T1000 (cell line): ENCODE data around the gene EPHB4.

Experiments
- DNase-seq: peaks from one replicate; lab custom pipeline; 2025; ENCODE audit warnings: mixed read lengths; lab: John Stamatoyannopoulos, UW

The EPHB4 gene

DNA sequence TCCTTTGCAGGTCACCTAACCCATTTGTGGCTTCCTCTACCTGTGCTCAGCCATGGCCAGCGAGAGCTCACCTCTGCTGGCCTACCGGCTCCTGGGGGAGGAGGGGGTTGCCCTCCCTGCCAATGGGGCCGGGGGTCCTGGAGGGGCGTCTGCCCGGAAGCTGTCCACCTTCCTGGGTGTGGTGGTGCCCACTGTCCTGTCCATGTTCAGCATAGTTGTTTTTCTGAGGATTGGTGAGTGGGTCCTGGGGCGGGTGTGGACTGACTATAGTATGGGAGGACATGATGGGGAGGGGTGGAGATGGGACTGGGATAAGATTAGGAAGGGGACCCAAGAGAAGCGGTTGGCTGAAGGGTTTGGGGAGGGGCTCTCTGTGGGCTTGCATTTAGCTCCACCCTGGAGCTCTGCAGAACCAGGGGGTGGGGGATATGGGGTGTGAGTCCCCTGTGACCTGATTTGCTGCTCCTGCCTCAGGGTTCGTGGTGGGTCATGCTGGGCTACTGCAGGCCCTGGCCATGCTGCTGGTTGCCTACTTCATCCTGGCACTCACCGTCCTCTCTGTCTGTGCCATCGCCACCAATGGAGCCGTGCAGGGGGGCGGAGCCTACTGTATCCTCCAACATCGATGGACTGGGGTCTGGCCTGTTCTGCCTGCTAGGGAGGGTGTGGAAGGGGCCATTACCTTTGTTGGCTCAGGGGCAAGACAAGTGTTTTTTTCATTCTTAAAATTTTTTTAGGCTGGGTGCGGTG lies 27.0 kb upstream of the EPHB4 start:
- no peak for DNase-seq

DNA sequence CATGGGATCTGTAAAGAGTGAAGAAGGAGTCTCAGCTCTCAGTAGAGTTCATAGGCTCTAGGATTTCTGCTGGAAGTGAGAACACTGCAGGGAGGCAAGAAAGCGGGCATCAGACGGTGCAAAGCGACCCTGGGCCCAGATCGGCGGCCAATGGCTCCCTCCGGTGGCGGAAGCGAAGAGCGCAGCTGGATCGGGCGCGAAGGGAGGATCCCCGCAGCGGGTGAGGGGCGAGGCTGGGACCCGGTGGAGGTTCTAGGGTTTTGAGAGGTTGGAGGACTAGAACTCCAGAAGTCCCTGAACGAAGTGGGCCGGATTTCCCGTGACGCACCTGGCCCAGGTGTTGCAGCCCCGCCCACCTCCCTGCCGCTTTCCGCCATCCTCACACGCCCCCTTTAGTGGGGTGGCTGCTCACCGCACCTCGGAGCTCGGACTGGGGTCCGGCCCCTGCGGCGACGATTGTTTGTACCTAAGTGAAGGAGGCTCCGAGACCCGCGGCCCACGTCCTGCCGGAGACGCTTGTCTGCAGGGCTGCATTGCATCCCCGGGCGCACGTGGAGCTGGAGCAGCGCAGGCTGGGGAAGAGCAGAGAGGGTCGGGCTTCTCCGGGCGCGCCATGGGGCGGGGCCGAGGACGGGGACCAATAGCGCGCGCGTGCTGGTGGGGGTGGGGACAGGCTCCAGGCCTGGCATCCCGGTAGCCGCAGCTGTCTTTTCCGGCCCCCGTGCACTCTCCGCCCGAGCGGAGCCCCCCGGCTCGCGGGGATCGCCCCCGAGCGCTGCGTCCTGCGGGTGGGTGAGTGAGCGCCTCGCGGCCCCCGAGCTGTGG lies 24.9 kb upstream of the EPHB4 start, which contains the start of gene SLC12A9:
TSS of gene SLC12A9 (plus strand) at position 666 of the 825 bp plus-strand sequence. CDS start 1,485 bp downstream, outside the sequence.
- peak; percentile 60 for DNase-seq

DNA sequence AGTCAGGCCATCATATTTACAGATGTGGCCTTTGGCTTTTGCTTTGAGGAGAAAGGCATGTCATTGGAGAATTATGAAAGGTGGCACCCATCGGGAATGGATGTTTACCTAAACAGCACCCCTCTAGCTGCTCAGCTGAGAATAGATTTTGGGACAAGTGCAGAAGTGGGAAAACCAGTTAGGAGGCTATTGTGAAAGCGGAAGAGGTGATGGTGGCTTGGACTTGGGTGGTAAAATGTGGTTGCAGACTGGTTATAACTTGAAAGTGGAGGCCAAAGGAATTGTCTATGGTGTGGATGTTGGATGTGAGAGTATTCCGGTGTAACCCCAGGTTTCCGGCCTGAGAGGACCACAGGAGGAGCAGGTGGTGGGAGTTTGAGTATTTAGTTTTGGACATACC lies 20.0 kb upstream of the EPHB4 start:
- no peak for DNase-seq

DNA sequence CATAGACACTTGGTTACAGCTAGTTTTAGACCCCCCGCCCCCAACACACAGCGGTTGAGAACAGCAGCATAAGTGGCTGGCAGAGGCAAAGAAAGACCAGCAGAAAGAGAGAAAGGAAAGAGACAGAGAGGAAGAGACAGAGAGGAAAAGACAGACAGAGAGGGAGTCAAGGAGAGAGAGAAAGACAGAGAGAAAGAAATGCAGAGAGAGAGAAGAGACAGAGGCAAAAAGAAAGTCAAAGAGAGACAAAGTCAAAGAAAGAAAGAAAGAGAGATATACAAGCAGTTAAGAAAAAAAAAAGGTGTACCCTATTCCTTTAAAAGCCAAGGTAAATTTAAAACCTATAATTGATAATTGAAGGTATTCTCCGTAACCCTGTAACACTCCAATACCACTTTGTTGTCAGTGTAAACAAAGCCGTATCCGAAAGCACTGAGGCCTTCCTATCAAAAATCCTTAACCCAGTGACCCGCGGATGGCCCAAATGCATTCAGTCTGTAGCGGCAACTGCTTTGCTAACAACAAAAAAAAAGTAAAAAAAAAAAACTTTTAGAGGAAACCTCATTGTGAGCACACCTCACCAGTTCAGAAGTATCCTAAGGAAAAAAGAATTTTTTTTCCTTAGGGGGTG lies 13.3 kb upstream of the EPHB4 start:
- no peak for DNase-seq

DNA sequence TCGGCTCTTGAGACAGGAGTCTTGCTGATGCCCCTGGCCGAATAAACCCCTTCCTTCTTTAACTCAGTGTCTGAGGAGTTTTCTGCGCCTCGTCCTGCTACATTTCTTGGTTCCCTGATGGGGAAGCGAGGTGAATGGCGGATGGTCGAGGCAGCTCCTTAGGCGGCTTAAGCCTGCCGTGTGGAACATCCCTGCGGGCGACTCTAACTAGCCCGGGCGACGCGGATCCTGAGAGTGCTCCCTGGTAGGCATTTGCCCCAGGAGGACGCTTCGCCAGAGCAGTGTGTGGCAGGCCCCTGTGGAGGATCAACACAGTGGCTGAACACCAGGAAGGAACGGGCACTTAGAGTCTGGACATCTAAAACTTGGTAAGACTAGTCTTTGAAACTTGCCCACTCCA lies 12.0 kb upstream of the EPHB4 start:
- DNase-seq, result no peak

DNA sequence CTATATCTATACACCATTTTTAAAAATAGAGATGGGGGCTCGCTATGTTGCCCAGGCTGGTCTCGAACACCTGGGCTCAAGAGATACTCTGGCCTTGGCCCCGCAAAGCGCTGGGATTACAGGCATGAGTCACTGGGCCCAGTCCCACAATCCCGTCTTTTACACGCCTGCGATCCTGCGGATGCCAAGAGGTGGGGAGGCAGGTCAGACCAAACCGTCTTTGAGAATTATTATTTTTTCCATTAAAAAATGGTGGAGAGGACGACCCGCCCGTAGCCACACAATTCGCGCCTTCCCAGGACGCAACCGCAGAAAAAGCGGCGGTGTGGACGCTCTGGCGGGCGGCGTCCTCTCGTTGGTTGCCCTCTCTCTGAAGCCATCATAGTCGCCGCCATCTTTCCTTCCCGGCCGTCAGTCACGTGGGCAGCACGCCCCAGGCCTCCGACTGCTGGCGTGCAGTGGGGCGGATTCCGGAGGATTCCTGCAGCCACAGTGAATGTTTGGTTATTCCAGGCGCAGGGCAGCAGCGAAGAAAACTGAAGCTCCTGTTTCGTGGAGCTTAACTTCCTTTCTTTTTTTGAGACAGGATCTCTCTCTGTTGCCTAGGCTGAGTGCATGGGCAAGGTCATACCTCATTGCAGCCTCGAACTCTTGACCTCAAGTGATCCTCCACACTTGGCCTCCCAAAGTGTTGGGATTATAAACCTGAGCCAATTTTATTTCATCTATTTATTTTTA lies 9.9 kb upstream of the EPHB4 start:
- DNase-seq, result peak; percentile 62

DNA sequence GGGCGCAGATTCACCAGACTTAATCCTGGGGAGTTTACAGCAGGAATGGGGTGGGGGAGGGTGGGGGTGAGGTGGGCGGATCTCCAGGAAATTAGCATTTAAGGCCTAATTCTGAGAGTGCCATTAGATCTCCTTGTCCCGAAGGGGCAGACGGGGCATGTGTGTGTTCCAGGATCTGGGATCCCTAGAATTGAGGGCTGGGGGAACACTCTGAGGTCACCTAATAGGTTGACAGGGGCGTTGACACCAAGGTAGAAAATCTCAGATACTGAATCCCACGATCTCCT lies 9.4 kb upstream of the EPHB4 start:
- no peak for DNase-seq

DNA sequence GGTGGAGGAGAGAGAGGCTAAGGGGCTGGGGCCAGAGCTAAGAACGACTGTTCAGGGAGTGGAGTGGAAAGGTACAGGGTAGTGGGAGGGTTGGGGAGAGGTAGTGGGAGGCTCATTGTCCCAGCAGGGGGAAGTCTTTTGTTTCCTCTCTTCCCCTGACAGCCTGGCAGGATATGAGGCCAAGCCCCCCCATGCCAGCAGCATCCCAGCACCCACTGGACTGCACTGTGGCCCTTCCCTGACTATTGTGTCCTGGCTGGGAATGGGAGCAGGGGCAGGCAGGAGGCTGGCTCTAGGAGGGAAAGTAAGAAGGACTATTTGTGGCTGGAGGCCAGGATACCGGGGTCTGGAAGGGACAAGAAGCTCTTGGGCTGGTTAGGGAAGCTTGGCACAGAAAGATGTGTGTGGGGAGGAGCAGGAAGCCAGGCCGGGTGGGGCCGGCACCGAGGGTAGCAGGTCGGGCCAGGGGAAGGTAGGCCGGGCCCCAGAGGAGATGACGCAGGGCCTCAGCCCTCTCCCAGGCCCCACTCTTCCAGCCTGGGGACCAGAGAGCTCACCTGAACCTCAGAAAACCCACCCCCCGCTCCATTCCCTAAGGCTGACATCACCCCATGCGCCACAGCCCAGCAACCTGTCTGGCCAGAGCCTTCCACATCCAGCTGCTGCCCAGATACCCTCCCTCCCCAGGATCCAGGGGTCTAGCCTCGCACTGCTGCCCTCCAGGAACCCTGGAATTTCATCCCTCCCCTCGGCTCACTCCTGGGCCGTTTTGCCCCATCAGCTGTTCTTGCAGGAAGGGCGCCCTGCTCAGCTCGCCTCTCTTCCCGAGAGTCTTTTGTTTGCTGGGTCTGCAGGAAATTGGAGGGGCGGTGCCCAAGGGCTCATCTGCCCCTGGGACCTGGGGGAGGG lies 8.8 kb upstream of the EPHB4 start:
- no peak for DNase-seq

DNA sequence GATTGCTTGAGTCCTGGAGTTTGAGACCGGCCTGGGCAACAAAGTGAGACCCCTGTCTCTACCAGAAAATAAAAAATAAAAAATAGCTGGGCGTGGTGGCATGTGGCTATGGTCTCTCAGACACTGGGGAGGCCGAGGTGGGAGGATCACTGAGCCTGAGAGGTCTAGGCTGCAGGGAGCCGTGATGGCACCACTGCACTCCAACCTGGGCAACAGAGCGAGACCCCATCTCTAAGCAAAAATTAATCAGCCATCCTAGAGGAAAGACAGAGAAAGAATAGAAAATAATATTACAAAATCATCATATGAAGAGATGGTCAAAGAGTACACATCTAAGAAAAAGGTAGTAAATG lies 4.9 kb upstream of the EPHB4 start:
- DNase-seq, result no peak

DNA sequence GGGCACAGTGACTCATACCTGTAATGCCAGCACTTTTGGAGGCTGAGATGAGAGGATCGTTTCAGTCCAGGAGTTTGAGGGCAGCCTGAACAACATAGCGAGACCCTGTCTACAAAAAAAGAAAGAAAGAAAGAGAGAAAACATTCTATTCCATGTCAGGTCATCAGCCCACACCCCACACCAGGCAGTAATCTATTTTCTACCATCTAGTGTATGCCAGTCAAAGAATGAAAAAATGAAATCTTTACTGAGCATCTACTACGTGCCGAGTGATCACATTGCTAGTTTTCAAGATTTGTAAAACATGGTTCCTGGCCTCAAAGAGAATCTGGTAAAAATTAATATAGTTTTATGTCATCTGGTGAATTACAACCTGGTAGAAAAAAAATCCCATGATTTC lies 3.1 kb upstream of the EPHB4 start:
- DNase-seq, result no peak

DNA sequence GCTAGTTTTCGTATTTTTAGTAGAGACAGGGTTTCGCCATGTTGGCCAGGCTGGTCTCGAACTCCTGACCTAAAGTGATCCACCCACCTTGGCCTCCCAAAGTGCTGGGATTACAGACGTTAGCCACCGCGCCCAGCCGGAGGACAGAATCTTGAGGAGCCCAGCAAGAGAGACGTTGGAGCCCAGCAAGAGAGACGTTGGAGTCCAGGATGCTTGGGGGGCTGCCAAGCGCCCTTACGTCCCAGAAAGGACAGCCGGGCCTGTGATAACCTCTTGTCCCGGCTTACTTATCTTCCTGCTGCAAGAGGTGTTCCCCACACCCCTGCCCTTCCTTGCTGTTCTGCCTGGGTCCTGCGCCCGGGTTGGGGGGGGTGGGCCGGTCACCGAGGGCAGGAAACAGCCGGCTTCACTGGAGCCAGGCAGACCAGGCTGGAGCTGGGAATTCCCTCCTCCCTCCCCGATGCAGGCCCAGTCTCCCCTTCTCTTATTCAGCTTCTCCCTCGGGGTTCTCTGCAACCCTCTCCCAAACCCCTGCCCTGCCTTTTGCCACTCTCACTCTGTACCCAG lies 1.9 kb upstream of the EPHB4 start:
- no peak for DNase-seq

DNA sequence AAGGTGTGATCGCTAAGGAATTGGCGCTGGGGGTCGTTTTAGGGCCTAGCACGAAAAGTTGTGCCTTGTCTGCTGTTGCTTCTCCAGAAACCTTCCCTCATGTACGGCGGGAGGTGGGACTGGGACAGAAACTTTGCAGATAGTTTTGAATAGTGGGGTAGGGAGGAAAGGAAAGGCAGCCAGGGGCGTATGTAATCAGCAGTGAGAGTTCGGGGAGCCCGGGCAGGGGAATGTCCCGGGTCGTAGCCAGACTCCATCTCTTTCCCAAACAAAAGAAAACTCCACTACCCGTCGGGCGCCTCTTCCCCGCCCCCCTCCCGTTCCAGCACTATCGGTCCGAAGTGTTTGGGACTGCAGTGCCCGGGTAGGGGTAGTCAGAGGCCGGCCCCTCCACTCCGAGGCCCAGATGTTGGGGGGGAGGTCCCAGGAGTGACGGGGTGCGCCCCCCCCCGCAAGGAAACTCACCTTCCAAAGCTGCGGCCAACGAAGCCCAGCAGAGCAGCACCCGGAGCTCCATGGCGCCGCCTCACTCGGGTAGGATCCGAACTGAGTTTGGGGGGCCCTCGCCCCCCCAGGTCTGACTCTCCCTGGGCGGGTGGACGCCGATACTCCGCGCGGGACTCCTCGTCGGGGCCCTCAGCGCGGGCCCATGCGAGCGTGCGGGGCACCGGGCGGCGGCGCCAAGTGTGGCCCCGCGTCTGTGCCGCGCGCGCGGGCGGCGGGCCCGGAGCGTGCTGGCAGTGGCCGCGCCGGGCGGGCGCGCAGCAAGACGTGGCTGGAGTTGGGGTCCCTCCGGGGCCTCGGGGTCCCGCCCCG lies 601 bp downstream of the EPHB4 start:
- no peak for DNase-seq

DNA sequence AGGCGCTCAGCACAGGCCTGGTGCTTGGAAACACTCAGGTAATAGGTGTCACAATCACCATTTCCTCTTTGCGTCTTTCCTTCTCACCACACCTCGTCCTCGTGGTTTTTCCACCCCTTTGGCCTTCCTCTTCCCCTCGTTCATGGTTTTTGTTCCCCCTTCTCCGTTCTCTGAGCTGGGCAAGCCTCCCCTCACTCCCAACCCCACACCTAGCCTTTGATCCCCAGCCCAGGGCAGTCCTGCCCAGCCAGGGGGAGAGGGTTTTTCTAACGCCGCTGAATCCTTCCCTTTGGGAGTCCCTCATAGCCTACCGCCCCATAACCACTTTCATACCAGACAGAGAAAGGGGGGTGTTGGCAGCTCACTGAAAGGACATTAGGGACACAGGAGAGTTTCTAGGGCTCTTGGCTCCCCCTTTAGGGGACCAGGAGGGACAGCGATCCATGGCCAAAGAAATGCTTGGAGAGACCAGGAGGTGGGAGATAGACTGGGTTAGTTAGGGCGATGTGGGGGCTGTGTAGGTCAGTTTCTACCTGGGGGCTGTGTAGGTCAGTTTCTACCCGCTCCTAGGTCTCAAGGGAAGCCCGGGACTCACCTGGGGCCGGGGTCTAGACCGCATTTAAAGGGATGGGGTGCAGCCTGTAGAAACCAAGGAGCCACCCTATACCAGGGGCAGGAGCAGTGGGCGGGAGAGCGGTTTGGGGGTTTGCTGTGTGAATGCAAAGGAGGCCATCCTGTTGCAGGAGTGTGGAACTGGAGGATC lies 1.4 kb downstream of the EPHB4 start:
- no peak for DNase-seq

DNA sequence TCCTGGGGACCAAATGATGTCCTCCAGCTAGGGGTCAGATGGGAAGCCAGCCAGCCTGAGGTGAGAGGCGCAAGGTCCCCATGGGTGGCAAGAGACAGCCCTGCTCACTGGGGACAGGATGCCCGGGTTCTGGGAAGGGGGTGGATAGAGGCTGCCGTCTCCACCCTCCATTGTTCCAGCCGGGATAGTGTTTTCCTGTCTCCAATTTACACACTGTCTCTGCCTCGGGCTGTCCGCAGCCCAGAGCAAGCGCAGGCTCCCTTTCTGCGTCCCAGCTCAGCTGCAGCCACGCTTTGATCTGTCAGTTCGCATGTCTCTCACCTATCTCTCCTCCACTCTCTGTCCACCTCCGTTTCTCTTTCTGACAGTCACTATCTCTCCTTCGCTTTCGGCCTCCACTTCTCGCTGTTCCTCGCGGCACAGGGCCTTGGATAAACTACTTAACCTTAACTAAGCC lies 2.1 kb downstream of the EPHB4 start:
- DNase-seq, result no peak

DNA sequence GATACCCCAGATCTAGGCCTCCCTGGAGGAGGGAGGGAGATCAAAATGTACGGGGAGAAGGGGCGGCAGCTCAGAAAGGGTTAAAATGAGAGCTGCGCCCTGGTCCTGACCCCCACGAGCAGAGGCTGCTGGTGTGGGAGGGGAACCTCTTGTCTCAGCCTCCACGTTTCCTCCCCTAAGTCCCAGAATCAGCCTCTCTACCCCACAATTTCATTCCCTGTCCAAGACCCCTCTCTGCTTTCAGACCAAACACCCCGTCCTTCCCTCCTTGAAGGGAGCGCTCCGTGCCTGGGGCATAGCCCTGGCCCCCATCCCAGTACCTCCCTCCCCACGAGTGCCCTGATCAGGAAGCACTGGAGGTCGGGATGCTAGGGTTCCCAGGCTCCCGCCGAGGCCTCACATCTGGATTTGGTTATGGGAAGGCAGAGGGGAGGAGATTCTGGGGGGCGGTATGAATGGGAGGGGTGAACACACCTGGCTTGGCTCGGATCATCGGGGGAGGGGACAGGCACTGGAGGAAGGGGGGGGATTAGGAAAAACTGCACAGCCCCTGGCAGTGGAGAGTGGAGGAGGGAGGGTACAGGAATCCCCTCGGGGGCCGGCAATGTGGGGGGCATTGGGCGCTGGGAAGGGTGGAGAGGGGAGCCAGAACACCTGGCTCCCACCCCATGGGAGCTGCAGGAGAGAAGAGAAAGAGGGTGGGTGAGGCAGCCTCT lies 2.7 kb downstream of the EPHB4 start:
- no peak for DNase-seq

DNA sequence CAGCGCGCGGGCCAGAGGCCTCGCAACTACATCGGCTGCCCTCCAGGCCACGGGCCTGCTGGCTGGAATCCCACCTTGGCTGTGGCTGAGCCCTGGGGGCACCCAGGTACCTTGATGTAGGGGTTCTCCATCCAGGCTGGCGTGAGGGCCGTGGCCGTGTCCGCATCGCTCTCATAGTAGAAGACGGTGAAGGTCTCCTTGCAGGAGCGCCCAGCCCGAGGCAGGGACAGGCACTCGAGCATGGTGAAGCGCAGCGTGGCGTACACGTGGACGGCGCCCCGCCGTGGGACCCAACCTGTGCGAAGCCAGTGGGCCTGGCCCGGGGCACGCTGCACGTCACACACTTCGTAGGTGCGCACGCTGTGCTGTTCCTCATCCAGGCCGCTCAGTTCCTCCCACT lies 3.8 kb downstream of the EPHB4 start:
- DNase-seq, result no peak

DNA sequence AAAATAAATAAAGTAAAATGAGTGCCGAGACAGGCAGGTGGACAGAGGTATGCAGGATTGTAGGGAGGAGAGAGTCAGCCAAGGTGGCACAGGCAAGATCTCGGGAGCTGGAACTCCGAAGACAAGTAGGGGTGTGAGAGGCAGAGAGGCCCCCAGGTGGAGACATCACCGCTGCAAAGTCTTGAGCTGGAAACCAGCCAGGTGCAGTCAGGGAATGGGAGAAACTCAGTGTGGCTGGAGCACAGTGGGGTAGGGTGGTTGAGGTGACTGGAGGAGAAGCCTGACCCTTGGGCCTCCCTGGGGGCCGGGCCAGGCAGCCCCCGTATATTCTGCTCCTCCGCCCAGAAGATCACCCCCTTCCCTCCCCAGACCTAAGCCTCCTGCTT lies 4.2 kb downstream of the EPHB4 start:
- no peak for DNase-seq

DNA sequence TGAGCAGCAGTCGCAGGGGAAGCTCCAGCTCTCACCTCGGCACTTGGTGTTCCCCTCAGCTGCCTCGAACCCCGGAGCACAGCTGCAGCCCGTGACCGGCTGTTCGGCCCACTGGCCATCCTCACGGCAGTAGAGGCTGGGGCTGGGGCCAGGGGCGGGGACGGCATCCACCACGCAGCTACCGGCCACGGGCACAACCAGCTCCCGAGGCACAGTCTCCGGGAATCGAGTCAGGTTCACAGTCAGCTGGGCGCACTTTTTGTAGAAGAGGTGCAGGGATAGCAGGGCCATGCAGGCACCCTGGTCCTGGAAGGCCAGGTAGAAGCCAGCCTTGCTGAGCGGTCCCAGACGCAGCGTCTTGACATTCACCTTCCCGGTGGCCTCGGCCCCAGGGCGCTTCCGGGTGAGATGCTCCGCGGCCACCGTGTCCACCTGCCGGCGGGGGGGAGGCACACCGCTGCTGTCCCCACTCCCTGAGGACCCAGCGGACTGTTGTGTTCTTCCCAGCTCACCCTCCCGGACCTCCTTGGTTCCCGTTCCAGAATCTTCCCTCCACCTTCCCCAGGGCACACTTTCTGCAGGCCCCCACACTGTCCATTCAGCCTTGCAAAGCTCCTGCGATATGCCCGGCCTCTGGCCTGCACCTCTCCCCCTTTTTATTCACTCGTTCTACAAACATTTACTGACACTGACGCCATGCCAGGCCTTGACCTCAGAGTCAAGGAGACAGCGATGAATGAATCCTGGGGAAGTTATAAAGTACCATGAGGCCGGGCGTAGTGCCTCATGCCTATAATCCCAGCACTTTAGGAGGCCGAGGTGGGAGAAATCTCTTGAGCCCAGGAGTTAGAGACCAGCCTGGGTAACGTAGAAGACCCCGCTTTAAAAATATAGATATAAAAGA lies 4.8 kb downstream of the EPHB4 start:
- DNase-seq, result no peak
